ENCODE measurements around the gene IGHMBP2.

DNA sequence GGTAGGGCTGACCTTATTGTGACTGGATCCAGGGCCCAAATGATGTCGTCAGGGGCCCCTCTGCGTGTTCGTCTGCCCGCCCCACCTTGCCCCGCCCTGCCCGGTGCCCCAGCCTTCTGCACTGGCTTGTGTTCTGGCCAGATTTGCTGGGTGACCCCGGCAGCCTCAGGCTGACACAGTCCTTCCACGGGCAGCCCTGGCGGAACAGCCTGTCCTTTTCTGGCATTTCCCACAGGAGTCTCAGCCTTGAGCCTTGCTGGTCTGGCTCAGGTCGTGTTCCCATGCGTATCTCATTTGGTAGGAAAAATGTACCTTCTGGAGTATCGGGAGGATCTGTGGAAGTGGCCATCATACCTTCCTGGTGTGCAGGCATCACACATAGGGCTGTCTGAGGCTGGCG lies 31.0 kb downstream of the IGHMBP2 start:
- no peak for TF ChIP-seq CTCF (conservative IDR thresholded peaks at IDR 0.05)
- TF ChIP-seq EZH2 (IDR thresholded peaks at IDR 0.05; ENCODE audit: low read depth), result no peak
